HG03097 (cell line): ENCODE measurements around the gene IGFBP7.
"Not testable (repeated sequence)": the region's sequence is repeated elsewhere in the genome, so short reads cannot be mapped to it uniquely, and the experiment has no call there.

Experiments
- ATAC-seq: cut with Tn5 transposase; IDR thresholded peaks from one replicate; pipeline ENCODE4 v1.9.1; 2021; ENCODE audit not compliant: unreplicated experiment, low FRiP score

Gene IGFBP7

DNA sequence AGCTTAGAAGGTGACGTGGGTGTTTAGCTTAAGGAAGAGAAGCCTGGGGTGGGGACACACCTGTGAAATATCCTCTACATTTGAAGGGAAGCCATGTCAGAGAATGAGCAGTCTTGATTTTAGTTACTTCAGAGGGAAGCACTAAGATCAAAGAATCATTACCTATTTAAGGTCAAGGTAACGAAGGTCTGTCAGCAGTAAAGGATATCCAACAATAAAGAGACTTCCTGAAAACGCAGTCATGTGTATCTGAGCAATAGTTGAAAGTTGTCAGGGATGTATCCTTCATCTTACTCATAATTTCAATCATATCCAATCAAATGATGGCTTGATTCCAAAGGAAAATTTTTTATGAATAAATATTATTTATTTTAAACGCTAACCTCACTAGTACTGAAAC, 33.5 kb downstream of the IGFBP7 start:
- no peak for ATAC-seq

DNA sequence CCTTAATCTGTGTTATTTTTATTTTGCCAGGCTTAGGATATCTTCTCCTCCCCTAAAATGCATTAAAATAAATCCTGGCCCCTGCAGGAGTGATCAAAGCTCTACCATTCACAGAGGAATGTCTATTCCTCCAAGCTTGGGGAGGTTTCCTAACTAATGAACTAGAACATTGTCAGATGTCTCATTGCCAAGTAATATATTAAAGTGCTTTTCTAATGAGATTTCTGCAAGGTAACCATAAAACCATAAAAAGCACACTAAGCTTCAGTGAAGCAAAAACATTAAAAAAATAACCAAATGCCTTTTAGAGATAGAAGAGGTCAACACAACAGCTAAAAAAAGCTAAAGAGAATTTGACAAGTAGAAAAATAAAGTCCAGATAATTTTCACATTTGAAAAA, 34.8 kb downstream of the IGFBP7 start:
- no peak for ATAC-seq

DNA sequence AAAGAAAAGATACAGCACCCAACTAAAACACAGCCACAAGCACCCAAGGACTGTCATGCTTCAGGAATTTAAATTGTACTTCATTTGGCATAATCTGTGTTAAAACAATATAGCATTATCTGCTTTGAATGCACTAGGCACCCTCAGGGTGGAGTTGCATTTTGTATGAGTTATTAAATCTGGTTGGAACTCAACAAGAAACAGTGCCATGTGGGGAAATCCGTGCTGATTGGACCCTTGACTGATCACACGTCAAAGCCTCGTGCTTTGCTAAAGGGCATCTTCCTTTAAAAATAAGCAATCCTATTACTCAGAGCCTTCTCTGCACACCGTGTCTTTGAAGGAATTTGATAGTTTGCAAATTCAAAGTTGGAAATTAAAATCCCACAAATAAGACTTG, 35.4 kb downstream of the IGFBP7 start:
- ATAC-seq, result no peak

DNA sequence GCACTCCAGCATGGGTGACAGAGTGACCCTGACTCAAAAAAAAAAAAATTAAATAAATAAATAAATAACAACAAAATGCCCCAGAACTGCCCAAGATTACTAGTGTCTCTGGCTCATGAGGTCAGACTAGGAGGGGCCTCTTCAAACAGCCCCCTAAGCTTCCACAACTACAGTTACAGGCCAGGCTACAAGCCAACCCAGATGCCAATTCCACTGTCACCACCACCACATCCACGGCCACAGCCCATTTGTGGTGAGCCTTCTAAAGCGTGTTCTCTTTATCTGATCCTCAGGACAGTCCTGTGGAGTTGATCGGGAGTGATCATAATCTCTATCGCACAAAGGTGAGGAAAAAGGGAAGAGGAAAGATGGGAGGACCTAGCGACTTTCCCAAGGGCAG, 36.6 kb downstream of the IGFBP7 start:
- ATAC-seq, result no peak

DNA sequence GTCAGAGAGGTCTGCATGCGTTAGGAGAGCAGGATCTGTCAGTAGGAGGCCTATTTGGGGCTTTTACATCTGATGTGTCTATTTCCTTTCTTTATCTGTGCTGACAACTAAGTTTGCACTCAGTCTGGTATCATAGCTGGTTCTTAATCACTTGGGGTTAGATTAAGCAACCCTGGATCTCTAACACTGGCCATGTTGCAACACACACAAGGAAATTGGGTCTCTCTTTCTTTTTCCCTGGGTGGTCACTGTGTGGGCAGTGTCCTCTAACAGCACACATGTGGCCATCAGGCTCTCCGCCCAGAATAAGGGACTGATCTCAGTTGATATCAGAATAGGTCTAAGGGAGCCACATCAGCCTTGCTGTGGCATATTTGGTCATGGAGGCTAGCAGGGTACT, 38.9 kb downstream of the IGFBP7 start:
- no peak for ATAC-seq

DNA sequence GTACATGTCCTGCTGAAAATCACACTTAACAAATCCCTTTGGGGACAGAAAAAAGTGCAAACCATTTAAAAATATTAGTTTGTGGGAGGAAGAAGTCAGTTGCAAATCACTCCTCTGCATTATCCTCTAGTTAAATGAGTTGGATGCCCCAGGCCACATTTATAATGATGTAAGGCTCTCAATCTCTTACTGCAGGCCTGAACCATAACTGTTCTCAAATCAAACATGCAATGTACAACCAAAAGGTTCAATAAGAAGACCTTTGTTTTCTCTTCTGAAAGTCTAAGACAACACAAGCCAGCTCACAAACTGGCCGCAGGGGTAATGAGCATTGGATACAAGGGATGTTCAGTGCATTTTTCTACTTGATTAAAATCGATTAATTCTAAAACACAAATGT, 39.7 kb downstream of the IGFBP7 start:
- no peak for ATAC-seq

DNA sequence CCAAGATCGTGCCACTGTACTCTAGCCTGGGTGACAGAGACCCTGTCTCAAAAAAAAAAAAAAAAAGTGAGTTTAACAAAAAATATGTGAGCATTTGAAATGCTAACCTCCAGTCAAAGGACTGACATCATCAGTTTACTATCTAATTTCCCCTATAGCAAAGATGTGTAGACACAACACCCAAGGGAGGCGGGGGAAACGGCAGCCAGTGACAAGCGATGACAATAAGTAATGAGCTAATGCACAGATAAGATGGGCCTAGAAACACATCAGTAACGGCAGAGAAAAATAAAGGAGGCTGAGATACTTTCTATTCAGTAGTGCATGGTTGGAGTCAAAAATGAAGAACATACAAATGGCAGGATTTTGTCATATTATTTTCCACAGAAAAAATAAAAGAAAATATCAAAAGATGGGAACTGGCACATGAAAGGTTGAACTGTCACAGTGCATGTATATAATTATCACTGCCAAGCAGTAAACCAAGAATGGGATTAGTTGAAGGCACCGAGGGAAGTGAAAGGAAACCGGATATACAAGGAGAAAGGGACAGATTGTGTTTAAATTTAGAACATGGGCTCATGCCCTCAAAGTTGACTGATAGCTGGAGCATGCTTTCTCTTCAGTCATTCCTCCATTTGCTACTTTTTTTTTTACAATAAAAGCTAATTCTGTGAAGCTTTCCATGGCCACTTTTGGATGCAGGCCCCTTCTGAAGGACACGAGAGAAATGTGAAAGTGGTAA, 41.8 kb downstream of the IGFBP7 start:
- no peak for ATAC-seq

DNA sequence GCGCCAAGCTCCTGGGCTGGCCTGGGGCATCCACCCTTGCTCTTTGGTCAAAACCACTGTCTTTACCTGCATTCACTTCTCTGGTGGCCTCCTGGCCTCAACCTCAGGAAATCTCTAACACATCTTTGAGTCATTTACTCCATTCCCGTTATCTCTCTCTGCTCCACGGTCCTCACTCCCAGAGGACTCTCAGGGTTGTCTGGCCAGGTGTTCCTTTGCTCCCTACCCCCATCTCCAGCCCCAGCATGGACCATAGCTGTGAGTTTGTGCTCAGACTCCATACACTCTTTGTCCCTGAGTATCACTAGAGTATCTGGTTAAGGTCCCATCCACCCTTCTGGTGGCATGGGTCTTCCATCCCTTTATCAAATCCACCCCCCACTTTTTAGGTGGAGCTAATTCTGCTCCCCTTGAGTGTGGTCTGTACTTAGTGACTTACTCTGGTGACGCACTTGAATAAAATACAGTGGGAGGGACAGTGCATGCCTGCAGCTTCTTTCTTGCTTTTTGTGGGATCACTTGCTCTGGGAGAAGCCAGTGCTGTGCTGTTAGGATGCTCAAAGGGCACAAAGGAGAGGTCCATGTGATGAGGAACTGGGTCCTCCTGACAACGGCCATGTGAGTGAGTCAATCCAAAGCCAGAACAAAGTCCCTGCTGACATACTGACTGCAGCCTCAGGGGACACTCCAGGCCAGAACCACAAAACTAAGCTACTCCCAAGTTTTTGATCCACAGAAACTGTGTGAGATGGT, 44.3 kb downstream of the IGFBP7 start:
- no peak for ATAC-seq

DNA sequence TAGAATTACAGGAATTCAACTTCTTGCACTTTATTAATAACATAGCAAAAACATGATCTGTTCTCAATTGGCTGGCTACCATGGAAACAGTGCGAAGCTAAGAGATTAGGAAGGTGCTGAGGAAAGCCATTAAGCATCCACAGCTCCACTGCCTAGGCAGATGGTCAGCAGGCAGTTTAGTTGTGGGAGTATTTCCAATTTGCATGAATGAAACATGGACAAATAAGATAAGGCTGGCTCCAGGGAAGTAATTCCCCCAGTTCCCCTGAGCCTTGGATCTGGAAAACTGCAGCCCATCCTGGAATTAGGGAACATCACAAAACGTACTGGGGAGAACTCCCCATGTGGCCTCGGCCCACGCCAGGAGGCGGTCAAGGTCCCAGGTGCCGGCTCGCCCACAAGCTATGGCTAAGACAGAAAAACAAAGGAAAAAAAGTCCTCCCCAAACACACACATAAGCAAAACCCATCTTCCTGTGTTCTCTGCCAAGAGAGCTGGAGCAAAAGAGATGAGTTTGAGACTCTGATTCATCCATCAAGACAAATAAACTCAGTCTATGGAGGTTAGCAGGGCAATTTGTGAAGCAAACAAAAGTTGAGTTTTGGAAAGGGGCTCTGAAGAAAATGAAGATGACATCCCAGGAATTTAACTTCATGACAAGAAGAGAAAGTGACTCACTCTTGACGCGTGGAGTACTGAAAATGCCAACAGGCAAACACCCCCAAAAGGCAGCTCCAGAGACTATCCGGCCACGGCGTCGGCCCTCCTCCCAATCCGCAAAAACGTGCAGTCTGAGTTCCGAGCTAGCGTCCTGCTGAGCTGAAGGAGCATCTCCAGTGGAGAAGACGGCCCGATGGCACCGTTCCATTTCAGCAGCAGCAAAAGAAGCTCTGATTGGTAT, 45.1 kb downstream of the IGFBP7 start:
- no peak for ATAC-seq

DNA sequence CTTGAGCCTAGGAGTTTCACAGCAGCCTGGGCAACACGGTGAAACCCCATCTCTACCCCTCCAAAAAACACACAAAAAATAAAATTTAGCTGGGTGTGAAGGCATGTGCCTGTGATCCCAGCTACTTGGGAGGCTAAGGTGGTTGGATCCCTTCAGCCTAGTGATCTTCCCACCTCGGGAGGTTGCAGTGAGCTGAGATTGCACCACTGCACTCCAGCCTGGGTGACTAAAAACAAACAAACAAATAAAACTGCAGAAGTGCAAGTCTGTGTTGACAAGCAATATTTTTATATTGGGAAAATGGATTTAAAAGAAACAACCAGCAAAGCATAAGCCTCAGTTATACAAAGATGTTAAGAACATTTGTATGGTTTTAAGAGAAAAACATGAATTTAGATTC, 46.1 kb downstream of the IGFBP7 start:
- ATAC-seq, result no peak

DNA sequence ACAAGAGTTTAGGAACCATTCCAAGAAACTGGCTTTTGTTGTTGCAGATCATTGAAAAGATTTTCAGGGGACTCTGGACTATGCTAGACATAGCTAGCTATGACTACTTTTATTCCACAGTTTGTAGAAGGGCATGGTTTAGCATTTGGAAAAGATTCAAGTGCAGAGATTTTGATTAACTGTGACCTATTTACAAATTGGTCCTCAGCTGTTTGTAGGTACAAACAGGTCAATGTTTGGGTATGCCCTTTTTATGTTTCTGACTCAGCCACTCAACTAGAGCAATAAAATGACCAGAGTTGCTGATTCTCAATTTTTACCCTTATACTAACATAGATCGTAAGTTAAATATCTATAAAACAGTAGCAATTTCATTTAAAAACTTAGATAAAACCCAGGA, 46.7 kb downstream of the IGFBP7 start:
- no peak for ATAC-seq

DNA sequence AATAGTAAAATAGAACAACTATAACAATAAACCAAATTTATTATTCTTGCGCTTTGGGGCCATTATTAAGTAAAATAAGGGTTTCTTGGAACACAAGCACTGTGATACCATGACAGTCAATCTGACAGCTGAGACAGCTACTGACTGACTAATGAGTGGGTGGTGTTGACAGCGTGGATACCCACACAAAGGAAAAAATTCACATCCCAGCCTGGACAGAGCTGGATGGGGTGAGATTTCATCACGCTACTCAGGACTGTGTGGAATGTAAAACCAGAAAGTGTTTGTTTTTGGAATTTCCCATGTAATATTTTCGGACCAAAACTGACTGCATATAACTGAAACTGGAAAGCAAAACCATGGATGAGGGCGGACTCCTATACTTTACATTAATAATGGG, 48.8 kb downstream of the IGFBP7 start:
- no peak for ATAC-seq

DNA sequence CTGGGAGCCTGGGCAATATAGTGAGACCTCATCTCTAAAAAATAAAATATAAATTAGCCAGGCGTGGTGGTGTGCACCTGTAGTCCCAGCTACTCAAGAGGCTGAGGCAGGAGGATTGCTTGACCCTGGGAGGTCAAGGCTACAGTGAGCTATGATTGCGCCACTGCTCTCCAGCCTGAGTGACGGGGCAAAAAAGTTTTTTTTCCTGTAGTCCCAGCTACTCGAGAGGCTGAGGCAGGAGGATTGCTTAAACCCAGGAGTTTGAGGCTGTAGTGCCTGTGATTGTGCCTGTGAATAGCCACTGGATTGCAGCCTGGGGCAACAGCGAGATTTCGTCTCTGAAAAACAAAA, 49.5 kb downstream of the IGFBP7 start:
- not testable (repeated sequence) for ATAC-seq

DNA sequence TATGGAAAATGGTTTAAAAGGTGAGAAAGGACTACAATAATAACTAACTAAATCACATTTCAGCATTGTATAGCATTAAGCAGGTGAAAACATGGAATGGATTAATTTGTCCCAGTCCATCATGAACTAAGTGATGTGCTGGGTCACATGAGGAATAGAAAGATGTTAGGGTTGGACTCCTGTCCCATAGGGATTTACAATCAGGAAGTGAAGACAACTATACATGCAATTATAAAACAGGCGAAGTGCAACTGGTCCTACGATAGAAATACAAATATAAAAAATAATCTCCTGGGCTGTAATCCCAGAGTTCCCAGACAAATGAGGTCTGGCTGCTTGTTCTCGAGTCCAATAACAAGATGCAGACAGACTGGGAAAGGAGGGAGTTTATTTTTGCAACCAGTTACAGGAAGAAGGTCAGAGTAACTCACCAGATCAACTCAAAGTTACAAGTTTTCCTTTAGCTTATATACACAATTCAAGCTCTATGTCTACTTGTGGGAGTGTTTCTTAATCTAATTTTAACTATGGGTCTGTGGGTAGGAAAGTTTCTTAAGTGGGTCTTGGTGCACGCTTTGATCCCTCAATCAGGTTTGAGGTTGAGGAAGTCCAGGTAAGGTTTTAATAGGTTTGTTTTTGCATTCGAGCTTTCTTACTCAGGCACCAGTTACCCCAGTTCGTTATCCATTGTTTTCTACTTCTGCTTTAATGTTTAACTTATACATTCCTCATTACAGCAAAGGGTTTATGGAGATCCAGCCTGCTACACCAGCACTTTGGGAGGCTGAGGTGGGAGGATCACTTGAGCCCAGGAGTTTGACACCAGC, 50.1 kb downstream of the IGFBP7 start:
- ATAC-seq, result no peak

DNA sequence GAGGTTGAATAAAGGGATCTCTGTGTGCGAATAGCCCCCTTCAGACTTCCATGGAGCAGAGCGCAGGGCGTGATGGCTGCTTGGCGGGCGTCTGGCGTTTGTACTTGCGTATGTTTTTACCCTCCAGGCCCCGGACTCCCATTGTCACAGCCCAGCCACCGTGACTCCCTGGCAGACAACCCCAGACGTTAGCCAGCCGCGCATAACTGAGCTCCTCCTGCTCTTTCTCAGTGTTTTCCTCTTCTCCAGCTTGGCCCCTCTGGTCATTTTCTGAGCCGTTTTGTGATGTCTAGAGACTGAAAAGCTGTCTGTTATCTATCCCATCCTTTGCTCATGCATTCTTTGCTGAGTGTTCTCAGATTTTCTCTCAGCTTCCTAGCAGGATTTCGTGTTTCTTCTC, 54.3 kb downstream of the IGFBP7 start:
- no peak for ATAC-seq

DNA sequence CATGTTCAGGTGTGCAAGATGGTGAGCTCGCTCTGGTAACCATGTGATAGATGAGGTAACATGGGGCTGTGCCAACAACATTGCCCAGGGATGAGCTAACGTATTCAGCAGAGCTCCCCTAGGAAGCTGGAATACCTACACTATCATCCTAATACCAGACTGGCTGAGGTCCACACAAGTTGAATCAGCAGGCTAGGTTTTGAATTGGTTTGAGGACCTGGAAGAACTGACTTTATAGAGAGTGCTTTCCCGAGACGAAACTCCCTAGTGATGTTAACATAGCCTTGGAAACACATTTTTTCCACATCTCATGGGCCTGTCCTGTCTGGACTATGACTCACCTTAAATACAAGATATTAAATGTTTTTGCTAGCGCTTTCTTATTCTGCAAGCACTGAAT, 56.7 kb downstream of the IGFBP7 start:
- ATAC-seq, result no peak

DNA sequence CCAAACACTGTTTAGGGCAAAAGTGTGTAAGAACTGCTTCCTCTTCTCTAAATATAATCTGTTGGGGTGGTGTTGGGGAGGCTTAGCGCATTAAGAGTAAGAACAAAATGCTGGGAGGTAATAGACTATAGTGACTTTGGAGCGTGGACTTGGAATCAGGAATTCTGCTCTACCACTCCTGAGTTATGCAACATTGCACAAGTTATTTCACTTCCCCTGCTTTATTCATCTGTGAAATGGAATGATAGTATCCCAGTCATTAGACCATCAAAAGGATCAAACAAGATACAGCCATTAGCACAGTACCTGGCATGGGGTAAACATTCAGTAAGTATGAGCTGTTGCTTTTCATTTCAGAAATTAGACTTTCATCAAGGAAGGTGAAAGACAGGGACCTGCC, 58.7 kb downstream of the IGFBP7 start:
- ATAC-seq, result no peak

DNA sequence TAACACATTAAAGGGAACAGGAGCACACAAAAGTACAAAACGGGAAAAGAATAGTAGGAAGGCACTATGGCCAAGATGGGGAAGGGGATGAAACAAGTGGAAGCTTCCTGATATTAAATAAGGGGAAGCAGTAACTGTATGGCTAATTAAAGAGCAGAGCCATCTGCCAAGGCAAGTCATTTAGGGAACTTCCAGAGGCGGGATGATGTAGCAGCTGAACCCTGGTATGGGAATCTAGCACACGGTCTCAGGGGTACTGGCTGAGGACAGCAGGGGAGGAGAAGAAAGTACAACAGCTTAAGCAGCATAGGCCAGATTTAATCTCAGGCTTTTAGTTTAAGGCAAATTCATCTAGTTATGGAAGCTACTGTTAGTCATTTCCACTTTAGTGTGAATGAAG, 59.1 kb downstream of the IGFBP7 start:
- ATAC-seq, result no peak

DNA sequence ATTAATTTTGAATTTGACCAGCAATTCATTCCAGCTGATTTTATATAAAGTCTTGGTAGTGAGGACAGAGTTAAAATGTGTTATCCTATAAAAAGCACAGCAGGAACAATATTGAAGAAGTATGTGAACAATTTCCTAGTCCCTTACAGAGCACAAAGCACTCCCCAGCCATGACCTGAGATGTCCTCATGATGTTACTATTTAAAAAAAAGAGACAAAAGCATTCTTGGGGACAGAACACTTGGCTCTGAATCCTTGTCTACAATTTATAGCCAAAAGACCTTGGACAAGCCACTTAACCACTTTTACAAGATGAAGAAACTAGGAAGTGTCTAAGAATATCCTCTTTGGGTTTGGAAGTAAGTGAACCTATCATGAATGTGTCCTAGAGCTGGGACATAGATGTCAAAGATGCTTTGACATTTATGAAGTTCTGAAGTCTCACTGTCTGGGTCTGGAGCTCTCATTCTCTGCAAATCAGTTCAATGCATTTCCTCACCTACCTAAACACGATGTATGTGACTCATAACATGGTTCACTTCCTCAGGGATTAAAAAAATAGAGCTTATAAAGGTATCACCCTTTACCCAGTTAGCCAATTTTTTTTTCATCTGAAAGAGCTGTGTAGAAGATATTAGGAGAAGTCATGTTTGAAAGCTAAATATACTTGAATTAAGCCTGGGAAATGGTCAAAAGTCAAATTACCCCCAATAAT, 61.4 kb downstream of the IGFBP7 start:
- no peak for ATAC-seq

DNA sequence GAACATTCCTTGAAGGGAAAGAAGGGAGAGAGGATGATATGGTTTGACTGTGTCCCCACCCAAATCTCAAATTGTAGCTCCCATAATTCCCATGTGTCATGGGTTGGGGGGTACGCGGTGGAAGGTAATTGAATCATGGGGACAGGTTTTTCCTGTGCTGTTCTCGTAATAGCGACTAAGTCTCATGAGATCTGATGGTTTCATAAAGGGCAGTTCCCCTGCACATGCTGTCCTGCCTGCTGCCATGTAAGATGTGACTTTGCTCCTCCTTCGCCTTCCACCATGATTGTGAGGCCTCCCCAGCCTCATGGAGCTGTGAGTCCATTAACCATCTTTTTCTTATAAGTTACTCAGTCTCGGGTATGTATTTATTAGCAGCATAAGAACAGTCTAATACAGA, 63.1 kb downstream of the IGFBP7 start:
- ATAC-seq, result not testable (repeated sequence)
